Skin epidermis (tissue), 12 donors: ENCODE data around the gene IGSF22.

Experiments used
- H3K27ac ChIP-seq, 21 experiments: fragments of 200-600 bp; sonication (generic) in 11 of 21; one replicate each; pipeline ENCODE4 v1.5.0; 2020; ENCODE audit warnings: mild to moderate bottlenecking in 3 of 21, inconsistent platforms in 2 of 21, moderate library complexity in 2 of 21
- H3K4me3 ChIP-seq, 7 experiments: fragments of 200-600 bp; sonication (generic) in 2 of 7; one replicate each; pipeline ENCODE4 v1.5.0; 2020; ENCODE audit warnings: inconsistent platforms in 2 of 7, mild to moderate bottlenecking in 2 of 7, moderate library complexity in 1 of 7

IGSF22 gene

GRCh38 chr11:18726040-18726439 is at the start of gene IGSF22:
TSS of gene IGSF22 (minus strand) at chr11:18726188. CDS start at chr11:18724236, 1,952 bp downstream.
- no peak within 1 kb of the TSS for H3K4me3 ChIP-seq
- no peak within 1 kb of the TSS for H3K27ac ChIP-seq

GRCh38 chr11:18774801-18775200 is 48.8 kb upstream of the IGSF22 start:
- no peak overlapping the region for H3K4me3 ChIP-seq
- H3K27ac ChIP-seq = no peak overlapping the region

GRCh38 chr11:18773681-18774080 is 47.7 kb upstream of the IGSF22 start:
- Histone ChIP-seq H3K27ac (no peak overlapping the region), H3K4me3 (no peak overlapping the region)

- Histone ChIP-seq H3K4me3 (no peak overlapping the region), H3K27ac (no peak overlapping the region)
These were observed 47.1 kb upstream of the IGSF22 start for GRCh38 chr11:18773104-18773503.

GRCh38 chr11:18772211-18772610 is 46.2 kb upstream of the IGSF22 start:
- no peak overlapping the region for H3K4me3 ChIP-seq
- no peak overlapping the region for H3K27ac ChIP-seq

- Histone ChIP-seq H3K27ac (no peak overlapping the region), H3K4me3 (no peak overlapping the region)
These were observed 45.5 kb upstream of the IGSF22 start for GRCh38 chr11:18771266-18772035.

- no peak overlapping the region for H3K27ac ChIP-seq
- no peak overlapping the region for H3K4me3 ChIP-seq
These were observed 44.6 kb upstream of the IGSF22 start for GRCh38 chr11:18770479-18771125.

GRCh38 chr11:18769802-18770456 is 43.9 kb upstream of the IGSF22 start:
- no peak overlapping the region for H3K27ac ChIP-seq
- no peak overlapping the region for H3K4me3 ChIP-seq

- Histone ChIP-seq H3K27ac (no peak overlapping the region), H3K4me3 (no peak overlapping the region)
These were observed 43.0 kb upstream of the IGSF22 start for GRCh38 chr11:18768978-18769377.

- H3K27ac ChIP-seq = no peak overlapping the region
- no peak overlapping the region for H3K4me3 ChIP-seq
These were observed 42.5 kb upstream of the IGSF22 start for GRCh38 chr11:18768472-18768901.

- no peak overlapping the region for H3K4me3 ChIP-seq
- H3K27ac ChIP-seq = no peak overlapping the region
These were observed 40.0 kb upstream of the IGSF22 start for GRCh38 chr11:18766015-18766414.

- H3K4me3 ChIP-seq = no peak overlapping the region
- no peak overlapping the region for H3K27ac ChIP-seq
These were observed 39.6 kb upstream of the IGSF22 start for GRCh38 chr11:18765554-18765953.

- no peak overlapping the region for H3K27ac ChIP-seq
- no peak overlapping the region for H3K4me3 ChIP-seq
These were observed 35.8 kb upstream of the IGSF22 start for GRCh38 chr11:18761741-18762140.

- Histone ChIP-seq H3K4me3 (no peak overlapping the region), H3K27ac (no peak overlapping the region)
These were observed 35.2 kb upstream of the IGSF22 start for GRCh38 chr11:18761144-18761543.

- H3K27ac ChIP-seq = no peak overlapping the region
- H3K4me3 ChIP-seq = no peak overlapping the region
These were observed 31.8 kb upstream of the IGSF22 start for GRCh38 chr11:18757811-18758210.

- Histone ChIP-seq H3K27ac (no peak overlapping the region), H3K4me3 (no peak overlapping the region)
These were observed 30.9 kb upstream of the IGSF22 start for GRCh38 chr11:18756889-18757288.

- H3K27ac ChIP-seq = no peak overlapping the region
- H3K4me3 ChIP-seq = no peak overlapping the region
These were observed 28.3 kb upstream of the IGSF22 start for GRCh38 chr11:18754308-18754707.

- no peak overlapping the region for H3K4me3 ChIP-seq
- no peak overlapping the region for H3K27ac ChIP-seq
These were observed 26.5 kb upstream of the IGSF22 start for GRCh38 chr11:18752502-18752901.

GRCh38 chr11:18750944-18751343 is 25.0 kb upstream of the IGSF22 start:
- Histone ChIP-seq H3K27ac (no peak overlapping the region), H3K4me3 (no peak overlapping the region)

GRCh38 chr11:18749681-18750319 is 23.8 kb upstream of the IGSF22 start:
- Histone ChIP-seq H3K27ac (peak overlapping the region in 13 of 21 experiments; percentile 10 to 73 (median 37)), H3K4me3 (no peak overlapping the region)
